Thoracic aorta (tissue), 2 donors: ENCODE data around the gene BUD31. TPM values are rescaled to one million over a fixed set of nuclear protein-coding genes. Genes with fewer than 3 reads are reported as not detected.

ENCODE experiments used
- ATAC-seq: fragments of 150-250 bp; one replicate; pipeline ENCODE4 v1.8.0; 2017; ENCODE audit warnings: low read depth; ENCODE audit not compliant: insufficient number of reproducible peaks, low FRiP score
- DNase-seq: peaks from one replicate; pipeline ENCODE4 v3.0.0-alpha.2; 2020; ENCODE audit warnings: low spot score
- H3K27ac ChIP-seq, 2 donors: fragments of 200-600 bp; sonication (generic); 1 replicate in 1 of 2; 2 replicates in 1 of 2; pipeline ENCODE4 v1.5.1; 2016; ENCODE audit warnings: mild to moderate bottlenecking in 2 of 2, moderate library complexity in 2 of 2
- H3K27me3 ChIP-seq: fragments of 200-600 bp; sonication (generic); replicated peaks from 2 replicates; pipeline ENCODE4 v1.6.0; 2016; ENCODE audit warnings: mild to moderate bottlenecking; ENCODE audit not compliant: insufficient read depth
- H3K36me3 ChIP-seq: fragments of 200-600 bp; sonication (generic); one replicate; pipeline ENCODE4 v1.5.1; 2016
- H3K4me1 ChIP-seq, 2 donors: fragments of 200-600 bp; sonication (generic); 1 replicate in 1 of 2; 2 replicates in 1 of 2; pipeline versions ENCODE4 v1.5.1 to v1.6.0; 2016; ENCODE audit warnings: low read depth in 2 of 2, mild to moderate bottlenecking in 1 of 2; ENCODE audit not compliant: control insufficient read depth in 1 of 2
- H3K4me3 ChIP-seq: fragments of 200-600 bp; sonication (generic); 2 replicates; pipeline ENCODE4 v1.5.1; 2016; ENCODE audit warnings: mild to moderate bottlenecking
- H3K9me3 ChIP-seq: fragments of 200-600 bp; sonication (generic); 2 replicates; pipeline ENCODE4 v1.5.1; 2016
- total RNA-seq, 2 donors: library from RNA; depleted of rRNA; stranded (reverse); fragments of >200 nt; gene quantifications; one replicate each; pipeline versions ENCODE4 v1.1.0 to v1.2.3, GENCODE V29; 2016
- TF ChIP-seq, protein P1 (sequence below): fragments of 200-600 bp; sonication (generic); IDR thresholded peaks from one replicate; pipeline ENCODE4 v1.5.1; 2019; ENCODE audit warnings: antibody characterized with exemption

The BUD31 gene
- total RNA-seq, 2 donors from 2014 or later, result 52.3 to 78.1 TPM

DNA sequence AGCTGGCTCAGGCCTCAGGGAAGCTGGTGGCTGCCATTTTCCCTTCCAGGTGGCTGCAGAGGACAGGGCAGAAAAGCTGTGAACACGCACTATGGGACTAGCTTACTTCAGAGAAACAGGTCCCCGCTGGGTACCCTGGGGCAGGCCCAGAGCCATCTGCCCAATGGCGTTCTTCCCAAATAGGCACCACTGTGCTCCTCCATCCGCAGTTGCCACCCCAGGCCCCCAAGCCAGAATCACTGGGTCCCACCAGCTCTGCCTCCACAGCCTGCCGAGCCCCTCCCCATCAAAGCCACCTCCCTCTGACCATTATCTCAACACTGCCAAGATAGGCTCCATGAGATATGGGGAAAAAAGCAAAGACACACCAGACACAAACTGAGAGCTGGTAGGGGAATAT is 11.4 kb downstream of the BUD31 start:
- H3K9me3 ChIP-seq, result no peaks in the 10 kb centered on the region
- H3K4me3 ChIP-seq, result no peak overlapping the region
- no peaks in the 10 kb centered on the region for H3K4me1 ChIP-seq
- DNase-seq (no peak), ATAC-seq (no peak)
- TF ChIP-seq, protein P1, sequence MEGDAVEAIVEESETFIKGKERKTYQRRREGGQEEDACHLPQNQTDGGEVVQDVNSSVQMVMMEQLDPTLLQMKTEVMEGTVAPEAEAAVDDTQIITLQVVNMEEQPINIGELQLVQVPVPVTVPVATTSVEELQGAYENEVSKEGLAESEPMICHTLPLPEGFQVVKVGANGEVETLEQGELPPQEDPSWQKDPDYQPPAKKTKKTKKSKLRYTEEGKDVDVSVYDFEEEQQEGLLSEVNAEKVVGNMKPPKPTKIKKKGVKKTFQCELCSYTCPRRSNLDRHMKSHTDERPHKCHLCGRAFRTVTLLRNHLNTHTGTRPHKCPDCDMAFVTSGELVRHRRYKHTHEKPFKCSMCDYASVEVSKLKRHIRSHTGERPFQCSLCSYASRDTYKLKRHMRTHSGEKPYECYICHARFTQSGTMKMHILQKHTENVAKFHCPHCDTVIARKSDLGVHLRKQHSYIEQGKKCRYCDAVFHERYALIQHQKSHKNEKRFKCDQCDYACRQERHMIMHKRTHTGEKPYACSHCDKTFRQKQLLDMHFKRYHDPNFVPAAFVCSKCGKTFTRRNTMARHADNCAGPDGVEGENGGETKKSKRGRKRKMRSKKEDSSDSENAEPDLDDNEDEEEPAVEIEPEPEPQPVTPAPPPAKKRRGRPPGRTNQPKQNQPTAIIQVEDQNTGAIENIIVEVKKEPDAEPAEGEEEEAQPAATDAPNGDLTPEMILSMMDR, result no peak
- no peaks in the 10 kb centered on the region for H3K27me3 ChIP-seq
- H3K36me3 ChIP-seq, result peaks cover 74% of the 10 kb centered on the region
- no peak overlapping the region for H3K27ac ChIP-seq

DNA sequence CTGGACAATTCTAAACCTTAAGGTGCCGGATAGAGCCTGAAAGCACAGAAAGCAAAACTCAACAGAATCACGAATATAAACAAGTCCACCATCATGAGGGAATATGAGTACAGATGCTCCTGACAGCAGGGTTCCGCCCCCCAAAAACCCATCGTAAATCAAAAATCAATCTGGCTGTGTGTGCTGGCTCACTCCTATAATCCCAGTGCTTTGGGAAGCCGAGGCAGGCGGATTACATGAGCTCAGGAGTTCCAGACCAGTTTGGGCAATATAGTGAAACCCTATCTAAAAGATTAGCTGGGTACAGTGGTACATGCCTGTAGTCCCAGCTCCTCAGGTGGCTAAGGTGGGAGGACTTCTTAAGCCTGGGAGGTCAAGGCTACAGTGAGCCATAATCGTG is 12.2 kb downstream of the BUD31 start:
- Histone ChIP-seq H3K27ac (no peak overlapping the region), H3K36me3 (peaks cover 75% of the 10 kb centered on the region), H3K27me3 (no peaks in the 10 kb centered on the region), H3K9me3 (no peaks in the 10 kb centered on the region), H3K4me1 (no peaks in the 10 kb centered on the region), H3K4me3 (no peak overlapping the region)
- no peak for DNase-seq
- TF ChIP-seq, protein P1, result no peak
- ATAC-seq, result no peak

DNA sequence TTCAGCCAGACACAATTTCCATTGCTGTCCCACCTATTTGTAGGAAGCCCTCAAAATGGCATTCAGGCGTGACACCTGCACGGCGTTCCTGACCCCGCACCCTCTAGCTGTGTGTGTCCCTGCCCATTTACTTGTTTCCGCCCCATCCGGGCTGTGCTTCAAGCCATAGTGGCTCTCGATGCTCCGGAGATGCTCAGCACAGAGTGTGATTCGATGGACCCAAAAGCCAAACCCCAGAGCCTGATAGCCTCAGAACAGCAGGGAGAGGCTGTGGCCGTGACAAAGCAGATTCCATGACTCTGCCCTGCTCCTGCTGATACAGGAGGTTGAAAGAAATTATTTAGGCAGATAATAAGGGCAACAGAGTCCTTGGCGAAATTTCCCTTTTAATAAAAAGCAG is 13.4 kb downstream of the BUD31 start:
- no peak for ATAC-seq
- DNase-seq, result no peak
- Histone ChIP-seq H3K4me1 (no peaks in the 10 kb centered on the region), H3K36me3 (peaks cover 63% of the 10 kb centered on the region), H3K9me3 (no peaks in the 10 kb centered on the region), H3K27me3 (no peaks in the 10 kb centered on the region), H3K4me3 (no peak overlapping the region), H3K27ac (no peak overlapping the region)
- TF ChIP-seq, protein P1, result no peak

DNA sequence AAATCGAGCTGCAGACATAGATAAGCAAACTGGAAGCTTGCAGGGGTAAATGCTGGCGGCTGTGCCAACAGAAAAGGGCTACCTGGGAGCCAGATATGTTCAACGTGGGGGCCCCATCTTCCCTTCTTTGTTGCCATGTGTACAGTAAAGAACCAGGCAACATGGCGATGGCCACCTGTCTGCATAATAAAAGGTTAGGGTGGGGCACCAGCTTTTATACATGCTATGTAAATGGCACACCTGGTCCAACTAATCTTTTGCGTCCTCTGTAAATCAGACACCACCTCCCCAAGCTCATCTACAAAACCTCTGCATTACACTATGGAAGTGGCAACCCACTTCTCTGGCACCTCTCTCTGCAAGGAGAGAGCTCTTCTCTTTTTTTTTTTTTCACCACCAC is 13.9 kb downstream of the BUD31 start:
- Histone ChIP-seq H3K4me3 (no peak overlapping the region), H3K27me3 (no peaks in the 10 kb centered on the region), H3K9me3 (no peaks in the 10 kb centered on the region), H3K27ac (no peak overlapping the region), H3K36me3 (peaks cover 58% of the 10 kb centered on the region), H3K4me1 (no peaks in the 10 kb centered on the region)
- TF ChIP-seq, protein P1, result no peak
- DNase-seq (no peak), ATAC-seq (no peak)

DNA sequence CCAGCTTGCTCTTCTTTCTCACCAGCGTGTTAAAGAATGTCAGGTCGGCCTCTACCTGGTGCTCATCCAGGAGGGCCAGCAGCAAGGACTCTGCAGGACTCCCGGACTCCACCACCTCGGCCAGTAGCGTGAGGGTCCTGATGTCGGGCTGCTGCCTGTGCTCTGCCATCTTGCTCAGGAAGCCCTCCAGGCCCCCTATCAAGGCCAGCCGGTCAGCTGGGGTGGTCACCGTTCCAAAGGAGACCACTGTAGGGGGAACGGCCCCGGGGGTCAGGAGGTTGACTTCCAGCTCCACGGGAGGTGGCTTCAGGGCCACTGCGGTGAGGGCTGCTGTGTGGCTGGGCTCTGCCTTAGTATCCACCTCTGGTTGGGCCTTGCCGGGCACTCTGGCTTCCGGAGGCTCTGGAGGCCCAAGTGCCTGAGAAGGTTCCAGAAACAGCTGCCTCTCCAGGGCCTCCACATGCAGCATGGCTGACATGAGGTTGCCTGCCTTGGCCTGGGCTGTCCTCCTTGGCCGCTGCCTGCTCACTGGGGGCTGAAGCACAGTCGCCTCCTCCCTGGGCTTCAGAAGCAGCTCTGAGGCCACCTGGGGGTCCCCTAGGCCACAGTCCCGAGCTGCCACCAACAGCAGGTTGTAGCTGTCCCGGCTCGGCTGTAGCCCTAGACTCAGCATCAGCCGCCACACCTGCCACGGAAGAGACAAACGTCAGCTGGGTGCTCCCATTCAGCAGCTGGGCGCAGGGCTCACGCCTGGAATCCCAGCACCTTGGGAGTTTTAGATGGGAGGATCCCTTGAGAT is 16.4 kb downstream of the BUD31 start:
- H3K27ac ChIP-seq, result no peak overlapping the region
- no peaks in the 10 kb centered on the region for H3K4me1 ChIP-seq
- ATAC-seq (no peak), DNase-seq (no peak)
- H3K27me3 ChIP-seq, result no peaks in the 10 kb centered on the region
- TF ChIP-seq, protein P1, result no peak
- H3K4me3 ChIP-seq, result no peak overlapping the region
- no peaks in the 10 kb centered on the region for H3K9me3 ChIP-seq
- H3K36me3 ChIP-seq, result peaks cover 41% of the 10 kb centered on the region
